Upper lobe of left lung (tissue), 4 donors: ENCODE data around the gene DPP9.
"Not testable (repeated sequence)": the region's sequence is repeated elsewhere in the genome, so short reads cannot be mapped to it uniquely, and the experiment has no call there.

Experiments
- EP300 ChIP-seq, 4 donors: sonication (generic); formaldehyde crosslinking; IDR thresholded peaks; one replicate each; pipeline ENCODE4 v1.5.1; 2017; ENCODE audit warnings: antibody characterized with exemption in 4 of 4, control low read depth in 2 of 4
- POLR2AphosphoS5 ChIP-seq, 2 donors: sonication (generic); formaldehyde crosslinking; IDR thresholded peaks; one replicate each; pipeline ENCODE4 v1.5.1; 2017; ENCODE audit warnings: antibody characterized with exemption in 2 of 2
- TF ChIP-seq, protein P1 (sequence below), 6 experiments: fragments of 450-650 bp in 4 of 6; fragments of 200-600 bp in 2 of 6; sonication (generic) in 2 of 6; IDR thresholded peaks; one replicate each; pipeline ENCODE4 v1.5.1; 2016 to 2019; ENCODE audit warnings: antibody characterized with exemption in 6 of 6

GRCh38 chr19:4745175-4745574, 21.5 kb upstream of the DPP9 start:
- TF ChIP-seq EP300, POLR2AphosphoS5 (IDR thresholded peaks at IDR 0.05): not testable (repeated sequence)
- TF ChIP-seq, protein P1, sequence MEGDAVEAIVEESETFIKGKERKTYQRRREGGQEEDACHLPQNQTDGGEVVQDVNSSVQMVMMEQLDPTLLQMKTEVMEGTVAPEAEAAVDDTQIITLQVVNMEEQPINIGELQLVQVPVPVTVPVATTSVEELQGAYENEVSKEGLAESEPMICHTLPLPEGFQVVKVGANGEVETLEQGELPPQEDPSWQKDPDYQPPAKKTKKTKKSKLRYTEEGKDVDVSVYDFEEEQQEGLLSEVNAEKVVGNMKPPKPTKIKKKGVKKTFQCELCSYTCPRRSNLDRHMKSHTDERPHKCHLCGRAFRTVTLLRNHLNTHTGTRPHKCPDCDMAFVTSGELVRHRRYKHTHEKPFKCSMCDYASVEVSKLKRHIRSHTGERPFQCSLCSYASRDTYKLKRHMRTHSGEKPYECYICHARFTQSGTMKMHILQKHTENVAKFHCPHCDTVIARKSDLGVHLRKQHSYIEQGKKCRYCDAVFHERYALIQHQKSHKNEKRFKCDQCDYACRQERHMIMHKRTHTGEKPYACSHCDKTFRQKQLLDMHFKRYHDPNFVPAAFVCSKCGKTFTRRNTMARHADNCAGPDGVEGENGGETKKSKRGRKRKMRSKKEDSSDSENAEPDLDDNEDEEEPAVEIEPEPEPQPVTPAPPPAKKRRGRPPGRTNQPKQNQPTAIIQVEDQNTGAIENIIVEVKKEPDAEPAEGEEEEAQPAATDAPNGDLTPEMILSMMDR (IDR thresholded peaks at IDR 0.05), result not testable (repeated sequence)
